Fibroblast of mammary gland (primary cell): ENCODE results near the gene MFAP2.

Source experiments
- DNase-seq: peaks from one replicate; pipeline ENCODE4 v3.0.0-alpha.2; 2010; ENCODE audit warnings: low read depth
- H3K4me3 ChIP-seq: 2 replicates; pipeline ENCODE4 v1.5.1; 2011; ENCODE audit warnings: low read depth, mild to moderate bottlenecking, low read length, moderate library complexity; ENCODE audit not compliant: control insufficient read depth
- CTCF ChIP-seq: conservative IDR thresholded peaks from 2 replicates; pipeline ENCODE4 v1.5.1; 2011; ENCODE audit warnings: low read depth, low read length, inconsistent platforms; ENCODE audit not compliant: control insufficient read depth, insufficient read depth

The MFAP2 gene

GRCh38 chr1:17009706-17010105, 29.3 kb upstream of the MFAP2 start:
- no peak for TF ChIP-seq CTCF
- DNase-seq = no peak
- H3K4me3 ChIP-seq = no peak overlapping the region

GRCh38 chr1:17008208-17008855, 27.9 kb upstream of the MFAP2 start:
- TF ChIP-seq CTCF = no peak
- no peak for DNase-seq
- no peak overlapping the region for H3K4me3 ChIP-seq

- TF ChIP-seq CTCF = no peak
- DNase-seq = no peak
Measured at GRCh38 chr1:17007121-17007520, 26.7 kb upstream of the MFAP2 start.

GRCh38 chr1:17005365-17005740, 24.9 kb upstream of the MFAP2 start:
- TF ChIP-seq CTCF = no peak
- DNase-seq = no peak
- H3K4me3 ChIP-seq = no peak overlapping the region

More at GRCh38 chr1:17007121-17007520, 26.7 kb upstream of the MFAP2 start:
- H3K4me3 ChIP-seq = no peak overlapping the region

- DNase-seq = no peak
- no peak overlapping the region for H3K4me3 ChIP-seq
- TF ChIP-seq CTCF = peak; percentile 11
Measured at GRCh38 chr1:17004466-17005364, 24.3 kb upstream of the MFAP2 start.

GRCh38 chr1:17002524-17002902, 22.1 kb upstream of the MFAP2 start:
- DNase-seq = no peak
- no peak for TF ChIP-seq CTCF
- H3K4me3 ChIP-seq = no peak overlapping the region
